NT2/D1 (cell line): ENCODE results near the gene KRTAP10-3.

Experiments
- DNase-seq: peaks from one replicate; pipeline ENCODE4 v3.0.0-alpha.2; 2011; ENCODE audit warnings: low read depth, low spot score
- H3K27me3 ChIP-seq: 2 replicates; pipeline ENCODE4 v1.6.0; 2011; ENCODE audit warnings: mild to moderate bottlenecking; ENCODE audit not compliant: insufficient read length, insufficient read depth
- H3K36me3 ChIP-seq: 2 replicates; pipeline ENCODE4 v1.6.1; 2011; ENCODE audit warnings: mild to moderate bottlenecking, low read length, mixed read lengths; ENCODE audit not compliant: insufficient read depth, insufficient read length
- H3K4me1 ChIP-seq: 2 replicates; pipeline ENCODE4 v1.5.1; 2011; ENCODE audit not compliant: insufficient read depth, insufficient read length
- H3K4me3 ChIP-seq: 2 replicates; pipeline ENCODE4 v1.5.1; 2011; ENCODE audit warnings: low read depth; ENCODE audit not compliant: insufficient read length
- H3K9ac ChIP-seq: 2 replicates; pipeline ENCODE4 v1.6.0; 2011; ENCODE audit warnings: low read depth; ENCODE audit not compliant: insufficient read length
- H3K9me3 ChIP-seq: 2 replicates; pipeline ENCODE4 v1.5.1; 2011; ENCODE audit warnings: mild to moderate bottlenecking, low read length; ENCODE audit not compliant: insufficient read depth
- SUZ12 ChIP-seq: IDR thresholded peaks from 2 replicates; pipeline ENCODE4 v1.6.1; 2011; ENCODE audit not compliant: insufficient read length, insufficient read depth; ENCODE audit errors: extremely low read depth
- YY1 ChIP-seq: IDR thresholded peaks from 2 replicates; pipeline ENCODE4 v1.6.1; 2011; ENCODE audit not compliant: insufficient read length, insufficient read depth
- ZNF274 ChIP-seq: IDR thresholded peaks from 2 replicates; pipeline ENCODE4 v1.6.1; 2011; ENCODE audit warnings: mild to moderate bottlenecking, low read depth, low read length

KRTAP10-3 gene

GRCh38 chr21:44523567-44524413 is 34.8 kb downstream of the KRTAP10-3 start:
- H3K9me3 ChIP-seq: 0 out of 2 replicates have a peak, but pooled peaks cover 5% of the 10 kb centered on the region
- TF ChIP-seq SUZ12: no peak
- no peak for TF ChIP-seq YY1
- TF ChIP-seq ZNF274: no peak

GRCh38 chr21:44522753-44523204 is 35.8 kb downstream of the KRTAP10-3 start:
- no peak for TF ChIP-seq YY1
- TF ChIP-seq ZNF274: no peak
- TF ChIP-seq SUZ12: no peak
- Histone ChIP-seq H3K27me3 (peaks cover 2% of the 10 kb centered on the region), H3K36me3 (no peaks in the 10 kb centered on the region), H3K4me3 (no peak overlapping the region), H3K9ac (no peak overlapping the region), H3K9me3 (0 out of 2 replicates have a peak, but pooled peaks cover 5% of the 10 kb centered on the region), H3K4me1 (peaks cover 9% of the 10 kb centered on the region)
- no peak for DNase-seq

More at GRCh38 chr21:44523567-44524413, 34.8 kb downstream of the KRTAP10-3 start:
- Histone ChIP-seq H3K9ac (no peak overlapping the region), H3K4me1 (peaks cover 9% of the 10 kb centered on the region), H3K4me3 (no peak overlapping the region), H3K36me3 (no peaks in the 10 kb centered on the region), H3K27me3 (peaks cover 2% of the 10 kb centered on the region)
- DNase-seq: no peak

- peaks cover 9% of the 10 kb centered on the region; the same call in 1 of the 2 replicates for H3K9me3 ChIP-seq
- no peak for DNase-seq
- peaks cover 2% of the 10 kb centered on the region for H3K27me3 ChIP-seq
- H3K36me3 ChIP-seq: no peaks in the 10 kb centered on the region
- H3K4me1 ChIP-seq: peaks cover 9% of the 10 kb centered on the region
- no peak overlapping the region for H3K9ac ChIP-seq
- H3K4me3 ChIP-seq: no peak overlapping the region
- no peak for TF ChIP-seq ZNF274
These were observed 36.5 kb downstream of the KRTAP10-3 start for GRCh38 chr21:44521928-44522752.

DNA sequence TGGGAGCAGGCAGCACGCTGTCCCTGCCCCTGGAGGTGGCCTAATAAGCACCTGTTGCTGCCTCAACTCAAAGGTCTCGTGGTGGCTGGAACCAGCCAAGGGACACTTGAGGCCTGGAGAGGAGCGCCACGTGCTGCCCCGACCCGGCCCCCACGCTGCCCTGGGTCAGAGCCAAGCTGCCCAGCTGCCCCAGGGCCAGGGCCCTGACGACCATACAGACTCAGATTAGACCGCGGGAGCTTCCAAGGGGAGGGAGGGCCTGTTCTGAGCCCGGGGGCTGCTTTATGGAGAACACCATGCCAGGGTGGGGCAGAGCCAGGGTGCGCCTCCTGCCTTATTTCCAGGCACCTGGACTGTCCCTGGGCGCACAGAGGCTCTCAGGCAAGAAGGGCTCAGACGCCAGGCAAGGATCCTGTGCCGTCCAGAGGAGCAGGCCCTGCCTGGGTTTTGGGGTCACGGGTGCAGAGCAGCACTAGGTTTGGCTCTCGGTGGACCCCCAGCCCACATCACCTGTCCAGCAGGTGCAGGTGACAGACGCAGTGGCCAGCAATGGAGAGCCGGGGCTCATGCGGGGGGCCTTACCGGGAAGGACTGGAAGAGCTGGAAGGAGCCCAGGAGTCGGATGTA is 37.2 kb downstream of the KRTAP10-3 start:
- Histone ChIP-seq H3K9ac (no peak overlapping the region), H3K4me1 (peaks cover 9% of the 10 kb centered on the region), H3K36me3 (no peaks in the 10 kb centered on the region), H3K27me3 (peaks cover 2% of the 10 kb centered on the region), H3K9me3 (peaks cover 10% of the 10 kb centered on the region; the same call in 1 of the 2 replicates), H3K4me3 (no peak overlapping the region)
- no peak for TF ChIP-seq YY1
- TF ChIP-seq ZNF274: no peak
- TF ChIP-seq SUZ12: no peak
- DNase-seq: no peak

- peaks cover 2% of the 10 kb centered on the region for H3K27me3 ChIP-seq
- peaks cover 10% of the 10 kb centered on the region; the same call in 1 of the 2 replicates for H3K9me3 ChIP-seq
- TF ChIP-seq YY1 (no peak), SUZ12 (no peak), ZNF274 (no peak)
- no peak overlapping the region for H3K9ac ChIP-seq
- no peaks in the 10 kb centered on the region for H3K36me3 ChIP-seq
- H3K4me3 ChIP-seq: no peak overlapping the region
- DNase-seq: no peak
- peaks cover 9% of the 10 kb centered on the region for H3K4me1 ChIP-seq
These were observed 38.0 kb downstream of the KRTAP10-3 start for GRCh38 chr21:44520326-44521300.
